ENCODE results near the gene HCLS1.

DNA sequence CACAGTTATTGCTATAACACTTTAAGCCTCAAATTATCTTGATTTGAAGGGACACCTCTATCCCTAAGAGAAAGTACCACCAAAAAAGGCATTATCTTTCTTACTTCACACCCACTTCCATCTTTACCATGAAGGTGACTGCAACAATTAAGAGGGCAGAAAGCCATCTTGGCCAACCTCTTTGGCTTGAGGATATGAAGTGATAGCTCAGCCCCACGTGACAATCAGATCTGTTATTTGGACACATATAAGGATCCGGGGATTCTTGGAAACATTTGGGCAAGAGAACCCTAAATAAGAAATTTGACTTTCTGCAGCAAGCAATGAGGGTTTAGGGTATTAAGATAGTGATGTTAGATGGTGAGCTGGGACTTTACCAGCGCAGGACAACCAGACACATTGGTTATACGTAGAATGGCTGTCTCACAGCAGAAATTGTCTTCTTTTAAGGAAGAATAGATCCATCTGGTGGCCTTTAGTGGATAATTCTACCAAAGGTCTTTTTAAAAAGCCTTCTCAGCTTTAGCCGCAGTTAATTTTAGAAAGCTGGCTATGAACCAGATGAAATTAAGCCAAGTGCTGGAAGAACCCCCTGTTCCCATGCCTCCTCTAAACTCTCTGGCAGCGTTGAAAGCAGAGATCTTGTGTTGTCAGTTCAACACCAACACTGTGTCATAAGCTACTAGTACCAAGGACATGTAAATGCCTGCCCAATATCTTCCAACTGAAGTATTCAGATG, 12.3 kb downstream of the HCLS1 start:
- TF ChIP-seq ZNF274 (IDR thresholded peaks at IDR 0.05; ENCODE audit: low read depth, low read length) (no peak), YY1 (IDR thresholded peaks at IDR 0.05; ENCODE audit: insufficient read depth, insufficient read length) (no peak)
